SW480 (cell line): ENCODE data around the gene ATXN1.

Experiments
- DNase-seq: peaks from one replicate; pipeline ENCODE4 v3.0.0-alpha.2; 2016; ENCODE audit warnings: low spot score

The ATXN1 gene

DNA sequence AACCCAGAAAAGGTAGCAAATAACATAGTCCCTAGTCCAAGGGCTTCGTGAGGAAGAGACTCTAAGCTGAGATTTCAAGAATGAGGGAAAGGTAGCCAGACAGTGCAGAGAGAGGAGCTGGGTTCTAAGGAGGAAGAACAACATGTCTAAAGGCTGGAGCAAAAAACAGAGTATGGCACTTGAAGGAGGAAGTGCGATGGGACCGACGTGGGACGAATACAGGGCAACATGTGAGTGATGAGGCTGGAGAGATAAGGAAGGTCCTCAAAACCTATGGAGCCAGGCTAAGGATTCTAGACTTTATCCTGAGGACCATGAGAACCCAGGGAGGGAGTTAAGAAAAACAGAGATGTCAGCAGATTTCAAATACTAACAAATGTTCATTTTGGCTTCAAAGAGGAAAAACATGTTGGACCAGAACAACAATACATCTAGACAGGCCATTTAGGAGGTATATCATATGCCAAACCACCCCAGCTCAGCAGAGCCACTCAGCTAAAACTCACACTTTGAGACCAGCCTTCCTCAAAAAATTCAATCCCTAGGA lies 17.5 kb downstream of the ATXN1 start:
- DNase-seq, result no peak

- no peak for DNase-seq
Observed at GRCh38 chr6:16742116-16742515, 19.1 kb downstream of the ATXN1 start.

DNA sequence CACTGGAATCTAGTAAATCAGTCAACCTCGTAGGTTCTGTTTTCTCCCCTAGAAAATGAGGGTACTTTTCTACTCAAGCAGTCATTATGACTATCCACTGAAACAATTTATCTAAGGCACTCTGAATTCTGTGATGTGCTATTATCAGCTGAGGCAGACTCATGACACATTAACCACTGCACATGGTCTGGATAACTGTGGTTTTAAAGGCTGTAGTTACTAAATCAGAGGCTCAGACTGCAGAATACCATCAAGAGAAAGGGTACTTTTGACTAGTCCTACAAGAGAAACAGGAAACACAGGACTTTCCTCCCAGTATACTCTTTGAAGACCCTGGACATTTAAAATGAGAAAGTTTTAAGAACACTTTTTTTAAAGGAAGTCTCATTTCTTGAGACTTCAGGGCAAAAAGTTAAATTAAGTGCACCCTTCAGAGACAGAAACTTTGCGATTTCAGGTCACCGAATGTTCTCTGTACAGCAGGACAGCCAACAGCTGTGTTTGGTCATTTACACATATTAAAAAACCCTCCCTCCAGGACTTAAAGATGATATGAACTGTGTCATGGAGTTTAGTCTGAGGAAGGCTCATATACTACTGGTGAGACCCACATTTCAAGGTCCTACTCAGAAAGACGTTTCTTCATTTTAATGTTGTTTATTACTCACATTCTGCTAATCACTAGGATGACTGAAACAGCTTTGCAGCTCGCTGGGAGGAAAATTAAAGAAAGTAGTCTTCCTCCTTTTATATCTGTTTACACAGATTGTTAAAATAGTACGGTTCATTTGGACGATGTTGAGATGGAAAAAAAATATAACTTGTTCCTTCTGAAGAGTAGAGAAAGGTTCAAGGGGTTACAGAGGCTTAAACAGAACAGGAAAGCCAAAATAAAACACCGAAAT lies 19.9 kb downstream of the ATXN1 start:
- peak; percentile 76 for DNase-seq

GRCh38 chr6:16740097-16740496 lies 21.2 kb downstream of the ATXN1 start:
- DNase-seq, result no peak

DNA sequence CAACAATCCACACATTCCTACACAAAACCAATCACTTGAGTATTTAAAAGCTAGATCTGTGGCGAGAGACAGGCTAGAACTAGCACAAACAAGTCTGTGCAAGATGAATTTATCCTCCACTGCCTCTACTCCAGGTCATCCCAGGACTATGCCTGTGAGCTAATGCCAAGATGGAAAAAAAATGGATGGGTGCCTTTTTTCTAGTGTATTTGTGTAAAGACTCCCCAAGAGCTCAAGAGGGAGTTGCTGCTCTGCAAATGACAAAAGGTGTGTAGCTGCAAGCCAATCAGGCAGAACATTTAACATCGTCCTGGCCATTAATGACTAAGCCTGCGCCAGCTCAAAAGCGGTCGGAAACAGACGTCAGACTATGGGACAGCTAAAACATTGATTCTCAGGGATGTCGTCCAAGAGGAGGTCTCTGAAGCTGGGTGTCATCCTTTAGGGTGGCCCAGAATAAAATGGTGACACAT lies 21.9 kb downstream of the ATXN1 start:
- DNase-seq, result no peak

DNA sequence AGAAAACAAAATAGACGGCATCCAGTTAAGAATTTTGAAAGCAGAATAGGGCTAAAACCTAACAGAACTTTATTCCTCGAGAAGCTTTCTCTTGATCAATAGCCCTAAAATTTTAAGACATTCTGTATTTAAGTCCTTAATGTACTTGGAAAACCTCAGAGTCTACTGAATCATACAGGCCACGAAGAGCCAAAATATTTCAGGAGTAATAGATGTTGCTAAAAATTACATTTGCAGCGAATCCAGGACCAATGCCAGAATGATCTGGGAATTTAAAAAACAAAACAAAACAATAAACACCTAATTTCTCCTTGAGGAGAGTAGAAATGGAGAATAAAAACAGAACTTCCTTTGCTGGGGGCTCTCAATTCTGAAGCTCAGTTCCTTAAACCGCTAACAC lies 23.3 kb downstream of the ATXN1 start:
- DNase-seq, result no peak

DNA sequence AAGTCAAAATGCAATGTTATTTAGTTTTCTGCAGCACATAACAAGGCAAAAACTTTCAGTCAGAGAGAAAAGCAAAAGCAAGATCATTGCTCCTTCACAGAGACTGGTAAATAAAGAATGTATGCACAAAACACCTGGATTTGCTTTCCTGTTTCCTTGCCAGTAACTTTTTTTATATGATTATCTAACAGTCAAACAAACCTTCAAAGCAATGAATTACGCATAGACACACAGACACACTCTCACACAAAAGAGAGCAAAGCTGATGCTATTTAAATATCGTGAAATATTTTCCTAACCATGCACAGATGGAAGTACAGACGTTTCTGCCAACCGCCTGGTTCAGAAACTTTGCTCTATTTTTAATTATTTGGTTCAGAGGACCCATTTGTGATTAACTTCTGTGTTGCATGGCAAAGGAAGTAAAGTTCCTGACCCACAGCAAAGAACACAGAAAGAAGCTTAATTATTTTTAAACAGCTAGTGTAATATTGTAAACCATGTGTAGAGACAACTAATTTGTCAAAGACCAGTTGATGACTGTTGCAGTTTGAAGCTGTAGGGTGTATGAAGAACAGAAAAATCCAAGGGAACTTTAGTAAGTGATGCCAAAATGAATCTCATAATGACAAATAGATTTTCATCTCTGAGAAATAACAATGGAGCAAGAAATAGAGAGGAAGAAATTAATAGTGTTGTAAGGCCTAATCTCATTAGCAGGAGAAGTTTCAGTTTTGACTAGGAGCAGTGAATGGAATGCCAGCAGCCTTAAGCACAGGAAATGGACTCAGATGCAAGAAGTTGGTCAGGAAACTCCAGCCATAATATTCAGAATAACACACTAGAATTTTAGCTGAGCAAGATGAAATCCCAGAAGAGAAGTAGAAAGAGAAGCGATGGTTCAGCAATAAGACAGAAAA lies 24.1 kb downstream of the ATXN1 start:
- no peak for DNase-seq

GRCh38 chr6:16735014-16735413 lies 26.2 kb downstream of the ATXN1 start:
- no peak for DNase-seq

DNA sequence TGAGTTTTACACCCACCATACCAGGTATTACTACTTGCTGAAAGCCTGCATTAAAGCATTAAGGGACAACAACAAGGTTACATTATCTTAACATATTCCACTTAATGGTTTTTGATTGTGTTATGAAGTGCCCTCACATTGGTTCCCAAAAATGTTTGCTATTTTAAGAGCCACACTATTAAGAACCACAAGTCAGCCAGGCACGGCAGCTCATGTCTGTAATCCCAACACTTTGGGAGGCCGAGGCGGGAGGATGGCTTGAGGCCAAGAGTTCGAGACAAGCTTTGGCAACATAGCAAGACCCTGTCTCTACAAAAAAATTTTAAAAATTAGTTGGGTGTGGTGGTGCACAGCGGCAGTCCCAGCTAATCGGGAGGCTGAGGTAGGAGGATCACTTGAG lies 28.2 kb downstream of the ATXN1 start:
- no peak for DNase-seq

DNA sequence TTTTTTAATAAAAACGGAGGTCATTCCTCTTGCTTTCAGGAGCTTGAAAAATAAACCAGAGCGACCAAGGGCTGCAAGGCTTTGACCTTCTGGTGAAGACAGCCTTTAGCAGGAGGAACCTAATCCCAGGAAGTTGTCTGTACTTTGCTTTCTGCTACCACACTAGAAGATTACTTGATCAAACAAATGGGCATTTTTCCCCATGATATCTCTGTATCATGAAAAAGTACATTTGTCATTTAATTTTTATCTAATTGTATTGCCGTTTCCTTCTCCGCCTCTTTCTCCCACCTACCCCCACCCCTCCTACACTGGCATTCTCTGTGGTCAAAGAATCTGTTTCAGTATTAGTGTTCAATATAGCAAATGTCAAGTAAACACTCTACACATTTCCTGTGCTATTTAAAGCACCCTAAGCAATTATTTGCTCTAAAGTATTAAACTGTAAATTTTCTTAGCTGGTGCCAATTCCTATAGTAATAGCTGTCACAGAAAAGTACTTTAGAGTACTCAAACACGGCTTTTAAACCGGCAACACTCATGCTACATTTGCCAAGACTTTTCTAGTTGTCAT lies 29.7 kb downstream of the ATXN1 start:
- no peak for DNase-seq

GRCh38 chr6:16730738-16731477 lies 30.4 kb downstream of the ATXN1 start:
- DNase-seq, result no peak

DNA sequence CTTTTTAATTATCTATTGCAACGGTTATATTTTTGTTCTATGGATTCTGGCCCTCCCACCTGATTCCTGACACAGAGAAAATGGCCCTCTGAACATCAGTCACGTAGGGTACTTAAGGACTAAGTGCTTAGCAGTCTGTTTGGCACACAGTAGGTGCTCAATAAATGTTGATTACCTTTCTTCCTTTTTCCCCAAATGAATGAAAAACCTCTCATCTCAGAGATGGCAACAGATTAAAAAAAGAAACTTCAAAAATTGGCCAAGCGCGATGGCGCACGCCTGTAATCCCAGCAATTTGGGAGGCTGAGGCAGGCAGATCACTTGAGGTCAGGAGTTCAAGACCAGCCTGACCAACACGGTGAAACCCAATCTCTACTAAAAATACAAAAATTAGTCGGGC lies 31.5 kb downstream of the ATXN1 start:
- DNase-seq, result no peak

- DNase-seq, result peak; percentile 62
Observed at GRCh38 chr6:16729183-16729691, 32.0 kb downstream of the ATXN1 start.

GRCh38 chr6:16728513-16729182 lies 32.6 kb downstream of the ATXN1 start:
- no peak for DNase-seq

GRCh38 chr6:16727996-16728395 lies 33.3 kb downstream of the ATXN1 start:
- DNase-seq, result no peak

DNA sequence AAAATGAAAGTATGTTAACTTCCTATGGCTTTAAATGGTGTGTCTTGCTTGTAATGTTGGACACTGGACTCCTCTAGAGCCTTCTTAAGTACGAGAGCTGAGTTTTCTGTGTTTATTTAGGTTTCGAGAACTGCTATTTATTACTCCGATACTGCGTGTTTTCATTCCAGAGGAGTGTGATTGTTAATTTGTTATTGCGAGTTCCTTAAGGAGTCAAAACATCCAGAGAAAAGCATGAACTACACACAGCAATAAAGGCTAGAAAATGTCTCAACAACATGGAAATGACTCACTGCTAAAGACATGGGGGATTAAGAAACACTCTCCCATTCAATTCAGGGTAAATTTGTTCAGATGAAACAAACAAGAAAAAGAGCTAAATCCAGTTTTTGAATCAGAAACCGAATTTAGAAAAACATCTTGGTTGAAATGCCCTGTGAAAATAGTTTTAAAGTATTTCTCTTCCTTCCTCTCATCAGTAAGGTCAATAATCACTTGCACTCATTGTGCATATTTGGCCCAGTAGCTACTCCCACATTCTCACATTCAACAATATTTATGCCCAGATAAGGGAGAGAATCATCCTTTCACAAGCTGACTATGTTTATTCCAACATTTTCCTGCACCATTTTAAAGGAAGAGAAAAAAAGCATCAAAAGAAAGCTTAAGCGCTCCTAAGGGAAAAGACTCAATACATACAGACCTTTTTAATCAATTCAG lies 36.0 kb downstream of the ATXN1 start:
- DNase-seq, result no peak

DNA sequence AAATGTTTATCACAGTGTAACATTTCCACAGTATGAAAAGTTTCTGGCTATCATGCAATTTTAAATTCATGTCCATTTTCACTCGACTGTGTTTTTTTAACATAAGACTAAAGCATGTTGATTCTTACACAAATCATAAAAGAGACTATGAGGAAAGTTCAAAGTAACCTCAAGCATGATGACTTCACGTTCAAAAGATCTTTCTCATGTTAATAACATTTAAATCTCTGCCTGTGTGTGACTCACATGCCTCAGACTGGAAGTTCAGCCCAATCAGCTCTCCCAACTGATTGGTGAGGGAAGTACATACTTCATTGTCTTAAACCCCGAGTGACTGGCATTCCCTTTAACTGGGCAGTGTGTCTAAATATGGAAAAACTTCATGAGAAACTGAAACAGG lies 37.4 kb downstream of the ATXN1 start:
- peak; percentile 90 for DNase-seq

DNA sequence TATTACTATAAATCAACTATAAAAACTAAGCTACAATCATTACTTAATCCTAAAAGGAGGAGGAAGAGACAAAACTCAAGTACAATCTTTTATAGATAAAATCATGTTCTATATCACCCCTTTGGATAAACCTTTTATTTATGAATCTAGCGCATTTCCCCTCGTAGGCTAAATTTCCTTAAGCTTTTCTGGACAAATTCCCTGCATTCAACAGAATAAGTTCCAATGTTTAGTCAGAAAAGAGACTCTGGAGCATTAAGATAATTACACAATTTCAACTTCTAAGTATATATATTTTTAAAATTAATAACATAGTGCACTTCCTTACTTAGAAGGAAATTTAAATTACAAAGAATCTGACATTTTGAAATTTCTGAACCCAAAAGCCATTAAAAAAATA lies 37.9 kb downstream of the ATXN1 start:
- DNase-seq, result no peak

DNA sequence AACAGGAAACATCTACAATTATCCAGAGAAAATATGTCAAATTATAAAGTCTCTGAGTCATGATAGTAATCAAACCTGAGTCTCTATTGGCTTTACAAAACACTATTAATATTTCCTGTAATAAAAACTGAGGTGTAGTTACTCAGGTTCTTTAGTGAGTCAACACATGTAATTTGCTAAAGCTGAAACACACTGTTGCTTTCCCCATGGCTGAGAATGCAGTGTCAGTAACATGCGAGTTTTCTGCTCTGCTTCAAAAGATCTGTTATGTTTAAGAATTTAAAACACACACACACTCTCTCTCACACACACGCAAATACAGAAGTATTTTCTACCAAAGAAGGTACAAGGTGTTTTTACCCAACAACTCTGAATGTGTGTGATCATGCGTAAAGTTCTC lies 38.6 kb downstream of the ATXN1 start:
- peak; percentile 52 for DNase-seq

DNA sequence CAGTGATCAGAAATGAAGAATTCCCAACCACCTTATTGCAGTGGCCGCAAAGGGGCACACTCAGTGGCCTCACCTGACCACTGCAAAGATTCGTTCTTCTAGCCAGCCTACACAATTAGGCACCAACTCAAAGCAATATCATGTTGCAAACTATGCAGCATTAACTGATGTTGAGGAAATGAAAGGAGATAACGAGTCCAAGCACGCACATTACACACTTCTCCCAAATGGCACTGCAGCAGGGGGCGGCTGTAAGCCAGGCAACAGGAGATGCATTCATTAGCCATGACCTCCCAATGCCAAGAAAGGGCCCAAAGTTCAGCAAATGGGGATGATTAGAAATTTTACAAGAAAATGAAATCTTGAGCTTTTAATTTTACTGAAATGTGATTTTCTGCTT lies 39.3 kb downstream of the ATXN1 start:
- no peak for DNase-seq
